SU-DHL-6 (cell line): ENCODE data around the gene CCDC88C.

Experiments
- EZH2phosphoT487 ChIP-seq: fragments of 200-600 bp; sonication (generic), shearing (Covaris generic); conservative IDR thresholded peaks from 2 replicates; pipeline ENCODE4 v1.6.1; 2018; ENCODE audit warnings: mild to moderate bottlenecking, antibody characterized with exemption, low read length, moderate library complexity, mixed read lengths
- TF ChIP-seq, protein P1 (sequence below): fragments of 200-600 bp; sonication (generic); IDR thresholded peaks from one replicate; pipeline ENCODE4 v1.5.1; 2017; ENCODE audit warnings: antibody characterized with exemption, mild to moderate bottlenecking, low read length, moderate library complexity; ENCODE audit not compliant: insufficient read depth, poor library complexity, severe bottlenecking

DNA sequence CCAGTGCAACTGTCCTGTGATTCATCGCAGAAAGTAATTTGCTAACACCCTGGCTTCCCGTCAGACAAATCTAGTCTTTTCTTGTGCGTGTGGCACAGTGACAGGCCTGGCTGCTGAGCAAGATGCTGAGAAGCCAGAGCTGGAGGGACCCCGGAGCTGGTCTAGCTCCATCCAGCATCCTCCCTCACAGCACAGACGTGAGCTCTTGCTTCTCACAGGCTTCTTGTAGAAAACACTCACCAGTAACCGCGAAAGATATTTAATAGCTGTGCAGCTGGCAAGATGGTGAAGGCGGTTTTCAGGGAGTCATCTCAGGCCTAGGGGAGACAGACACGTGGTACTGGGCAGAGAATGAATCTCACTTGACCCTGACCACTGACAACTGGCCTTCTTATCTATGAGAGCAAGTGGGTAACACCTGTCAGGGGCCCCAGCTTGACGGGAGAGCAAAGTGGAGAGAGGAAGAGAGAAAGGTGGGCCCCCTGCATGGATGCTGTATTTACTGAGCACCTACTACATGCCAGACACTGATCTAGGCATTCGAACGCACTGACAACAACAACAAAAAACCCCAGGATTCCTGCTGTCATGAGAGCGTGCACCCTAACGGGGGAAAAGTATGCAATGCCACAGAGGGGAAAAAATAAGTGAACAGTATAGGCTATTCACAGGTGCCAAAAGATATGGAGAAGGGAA, 63.3 kb downstream of the CCDC88C start:
- TF ChIP-seq, protein P1, sequence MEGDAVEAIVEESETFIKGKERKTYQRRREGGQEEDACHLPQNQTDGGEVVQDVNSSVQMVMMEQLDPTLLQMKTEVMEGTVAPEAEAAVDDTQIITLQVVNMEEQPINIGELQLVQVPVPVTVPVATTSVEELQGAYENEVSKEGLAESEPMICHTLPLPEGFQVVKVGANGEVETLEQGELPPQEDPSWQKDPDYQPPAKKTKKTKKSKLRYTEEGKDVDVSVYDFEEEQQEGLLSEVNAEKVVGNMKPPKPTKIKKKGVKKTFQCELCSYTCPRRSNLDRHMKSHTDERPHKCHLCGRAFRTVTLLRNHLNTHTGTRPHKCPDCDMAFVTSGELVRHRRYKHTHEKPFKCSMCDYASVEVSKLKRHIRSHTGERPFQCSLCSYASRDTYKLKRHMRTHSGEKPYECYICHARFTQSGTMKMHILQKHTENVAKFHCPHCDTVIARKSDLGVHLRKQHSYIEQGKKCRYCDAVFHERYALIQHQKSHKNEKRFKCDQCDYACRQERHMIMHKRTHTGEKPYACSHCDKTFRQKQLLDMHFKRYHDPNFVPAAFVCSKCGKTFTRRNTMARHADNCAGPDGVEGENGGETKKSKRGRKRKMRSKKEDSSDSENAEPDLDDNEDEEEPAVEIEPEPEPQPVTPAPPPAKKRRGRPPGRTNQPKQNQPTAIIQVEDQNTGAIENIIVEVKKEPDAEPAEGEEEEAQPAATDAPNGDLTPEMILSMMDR = no peak
- TF ChIP-seq EZH2phosphoT487 = no peak
